ENCODE measurements around the gene TAOK2.
A peak's percentile ranks its signal among the peaks of the same experiment; 100 is the strongest.

The TAOK2 gene

DNA sequence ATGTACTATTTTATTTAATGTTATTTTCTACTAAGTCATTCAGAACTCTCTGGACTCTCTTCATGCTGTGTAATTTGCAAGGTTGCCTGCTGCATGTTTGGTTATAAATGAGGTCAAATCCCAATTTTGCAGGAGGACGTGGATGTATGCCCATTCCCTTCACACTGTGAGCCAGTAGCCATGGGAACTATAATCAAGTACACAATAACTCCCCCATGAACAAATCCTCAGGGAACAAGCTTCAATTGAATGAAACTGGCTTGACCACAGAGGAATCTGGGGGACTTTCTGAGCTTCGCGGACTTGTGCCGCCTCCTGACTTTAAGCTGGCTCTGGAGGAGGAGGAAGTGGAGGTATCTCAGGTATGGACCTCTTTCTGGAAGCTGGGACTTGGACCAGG lies 33.0 kb upstream of the TAOK2 start:
- no peak for DNase-seq
- Histone ChIP-seq H3K27me3 (ENCODE audit: insufficient read depth, low read depth, severe bottlenecking) (no peaks in the 10 kb centered on the region), H3K9me3 (ENCODE audit: severe bottlenecking) (peaks cover 5% of the 10 kb centered on the region), H3K4me3 (ENCODE audit: low read depth, low read length) (no peak overlapping the region), H3K36me3 (no peaks in the 10 kb centered on the region), H3K27ac (no peak overlapping the region)
- TF ChIP-seq, protein P1, sequence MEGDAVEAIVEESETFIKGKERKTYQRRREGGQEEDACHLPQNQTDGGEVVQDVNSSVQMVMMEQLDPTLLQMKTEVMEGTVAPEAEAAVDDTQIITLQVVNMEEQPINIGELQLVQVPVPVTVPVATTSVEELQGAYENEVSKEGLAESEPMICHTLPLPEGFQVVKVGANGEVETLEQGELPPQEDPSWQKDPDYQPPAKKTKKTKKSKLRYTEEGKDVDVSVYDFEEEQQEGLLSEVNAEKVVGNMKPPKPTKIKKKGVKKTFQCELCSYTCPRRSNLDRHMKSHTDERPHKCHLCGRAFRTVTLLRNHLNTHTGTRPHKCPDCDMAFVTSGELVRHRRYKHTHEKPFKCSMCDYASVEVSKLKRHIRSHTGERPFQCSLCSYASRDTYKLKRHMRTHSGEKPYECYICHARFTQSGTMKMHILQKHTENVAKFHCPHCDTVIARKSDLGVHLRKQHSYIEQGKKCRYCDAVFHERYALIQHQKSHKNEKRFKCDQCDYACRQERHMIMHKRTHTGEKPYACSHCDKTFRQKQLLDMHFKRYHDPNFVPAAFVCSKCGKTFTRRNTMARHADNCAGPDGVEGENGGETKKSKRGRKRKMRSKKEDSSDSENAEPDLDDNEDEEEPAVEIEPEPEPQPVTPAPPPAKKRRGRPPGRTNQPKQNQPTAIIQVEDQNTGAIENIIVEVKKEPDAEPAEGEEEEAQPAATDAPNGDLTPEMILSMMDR (IDR thresholded peaks at IDR 0.05; ENCODE audit: low read depth, low read length), result no peak

DNA sequence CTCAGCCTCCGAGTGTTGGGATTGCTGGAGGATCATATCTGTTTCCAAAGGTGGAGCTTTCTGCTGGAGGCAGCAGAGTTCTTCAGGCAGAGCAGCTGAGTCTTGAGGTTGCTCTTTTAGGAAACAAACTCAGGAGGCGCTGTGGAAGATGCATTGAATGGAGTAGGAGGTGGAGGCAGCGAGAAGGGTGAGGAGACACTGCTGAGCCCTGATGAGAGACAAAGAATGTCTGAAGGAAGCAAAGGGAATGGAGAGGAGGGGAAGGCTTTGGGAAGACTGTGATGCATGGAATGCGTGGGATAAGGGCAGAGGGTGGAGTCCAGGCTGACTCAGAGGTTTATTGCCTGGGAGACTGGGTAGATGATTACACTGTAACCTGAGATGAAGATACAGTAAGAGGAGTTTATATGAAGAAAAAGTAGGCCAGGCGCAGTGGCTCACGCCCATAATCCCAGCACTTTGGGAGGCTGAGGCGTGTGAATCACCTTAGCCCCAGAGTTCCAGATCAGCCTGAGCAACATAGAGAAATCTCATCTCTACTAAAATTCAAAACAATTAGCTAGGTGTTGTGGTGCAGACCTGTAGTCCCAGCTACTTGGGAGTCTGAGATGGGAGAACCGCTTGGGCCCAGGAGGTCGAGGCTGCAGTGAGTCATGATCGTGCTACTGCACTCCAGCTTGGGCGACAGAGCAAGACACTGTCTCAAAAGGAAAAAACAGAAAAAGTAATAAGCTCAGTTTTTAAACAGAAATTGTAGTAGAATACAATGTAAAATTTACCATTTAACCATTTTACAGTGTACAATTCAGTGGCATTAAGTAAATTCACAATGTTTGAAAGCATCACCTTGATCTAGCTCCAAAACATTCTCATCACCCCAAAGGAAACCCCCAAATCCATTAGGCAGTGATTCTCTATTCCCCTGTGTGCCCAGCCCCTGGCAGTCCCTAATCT lies 29.5 kb upstream of the TAOK2 start:
- Histone ChIP-seq H3K9me3 (ENCODE audit: severe bottlenecking) (peaks cover 2% of the 10 kb centered on the region), H3K36me3 (no peaks in the 10 kb centered on the region), H3K27ac (peak overlapping the region; percentile 62), H3K4me3 (ENCODE audit: low read depth, low read length) (no peak overlapping the region), H3K27me3 (ENCODE audit: insufficient read depth, low read depth, severe bottlenecking) (no peaks in the 10 kb centered on the region)
- TF ChIP-seq, protein P1 (IDR thresholded peaks at IDR 0.05; ENCODE audit: low read depth, low read length), result peak; percentile 50; the same call in 1 of the 2 replicates
- peak; percentile 58 for DNase-seq

DNA sequence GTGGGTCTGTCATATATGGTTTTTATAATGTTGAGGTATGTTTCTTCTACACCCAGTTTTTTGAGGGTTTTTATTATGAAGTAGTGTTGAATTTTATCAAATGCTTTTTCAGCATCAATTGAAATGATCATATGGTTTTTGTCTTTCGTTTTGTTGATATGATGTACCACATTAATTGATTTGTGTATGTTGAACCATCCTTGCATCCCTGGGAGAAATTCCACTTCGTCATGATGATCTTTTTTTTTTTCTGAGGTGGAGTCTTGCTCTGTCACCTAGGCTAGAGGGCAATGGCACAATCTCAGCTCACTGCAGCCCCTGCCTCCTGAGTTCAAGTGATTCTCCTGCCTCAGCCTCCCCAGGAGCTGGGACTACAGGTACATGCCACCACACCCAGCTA lies 25.8 kb upstream of the TAOK2 start:
- TF ChIP-seq, protein P1 (IDR thresholded peaks at IDR 0.05; ENCODE audit: low read depth, low read length), result no peak
- no peak overlapping the region for H3K27ac ChIP-seq
- DNase-seq, result no peak
- no peaks in the 10 kb centered on the region for H3K36me3 ChIP-seq
- H3K4me3 ChIP-seq (ENCODE audit: low read depth, low read length), result no peak overlapping the region
- peaks cover 15% of the 10 kb centered on the region for H3K9me3 ChIP-seq (ENCODE audit: severe bottlenecking)
- H3K27me3 ChIP-seq (ENCODE audit: insufficient read depth, low read depth, severe bottlenecking), result no peaks in the 10 kb centered on the region

DNA sequence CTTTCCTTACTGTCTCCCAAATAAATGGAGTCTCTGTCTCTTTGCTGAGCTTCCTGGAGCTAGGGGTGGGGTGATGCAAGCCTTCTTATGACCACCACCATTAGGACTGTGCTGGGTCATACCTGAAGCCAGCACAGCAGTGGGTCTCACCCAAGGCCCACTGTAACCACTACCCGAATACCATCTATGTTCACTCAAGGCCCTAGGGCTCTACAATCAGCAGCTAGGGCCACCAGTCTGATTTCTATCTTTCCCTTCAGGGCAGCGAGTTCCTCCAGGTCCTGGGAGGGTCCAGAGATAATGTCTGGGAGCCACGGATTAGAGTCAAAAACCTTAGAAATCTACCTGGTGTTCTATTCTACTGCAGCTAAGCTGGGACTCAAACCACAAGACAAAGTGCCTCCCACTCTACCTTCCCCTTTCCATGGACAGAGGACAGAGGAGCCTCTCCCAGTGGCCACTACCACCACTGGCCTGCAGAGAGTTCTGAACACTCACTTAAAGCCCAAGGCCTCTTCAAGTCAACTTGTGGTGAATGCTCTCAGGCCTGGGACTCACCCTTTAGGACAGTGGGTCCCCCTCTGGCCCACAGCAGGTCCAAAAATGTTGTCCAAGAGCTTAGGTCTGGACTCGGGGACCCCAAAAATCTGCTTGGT lies 22.7 kb upstream of the TAOK2 start:
- DNase-seq, result no peak
- Histone ChIP-seq H3K4me3 (ENCODE audit: low read depth, low read length) (no peak overlapping the region), H3K9me3 (ENCODE audit: severe bottlenecking) (peaks cover 15% of the 10 kb centered on the region), H3K36me3 (no peaks in the 10 kb centered on the region), H3K27ac (no peak overlapping the region), H3K27me3 (ENCODE audit: insufficient read depth, low read depth, severe bottlenecking) (no peaks in the 10 kb centered on the region)
- TF ChIP-seq, protein P1 (IDR thresholded peaks at IDR 0.05; ENCODE audit: low read depth, low read length), result no peak

DNA sequence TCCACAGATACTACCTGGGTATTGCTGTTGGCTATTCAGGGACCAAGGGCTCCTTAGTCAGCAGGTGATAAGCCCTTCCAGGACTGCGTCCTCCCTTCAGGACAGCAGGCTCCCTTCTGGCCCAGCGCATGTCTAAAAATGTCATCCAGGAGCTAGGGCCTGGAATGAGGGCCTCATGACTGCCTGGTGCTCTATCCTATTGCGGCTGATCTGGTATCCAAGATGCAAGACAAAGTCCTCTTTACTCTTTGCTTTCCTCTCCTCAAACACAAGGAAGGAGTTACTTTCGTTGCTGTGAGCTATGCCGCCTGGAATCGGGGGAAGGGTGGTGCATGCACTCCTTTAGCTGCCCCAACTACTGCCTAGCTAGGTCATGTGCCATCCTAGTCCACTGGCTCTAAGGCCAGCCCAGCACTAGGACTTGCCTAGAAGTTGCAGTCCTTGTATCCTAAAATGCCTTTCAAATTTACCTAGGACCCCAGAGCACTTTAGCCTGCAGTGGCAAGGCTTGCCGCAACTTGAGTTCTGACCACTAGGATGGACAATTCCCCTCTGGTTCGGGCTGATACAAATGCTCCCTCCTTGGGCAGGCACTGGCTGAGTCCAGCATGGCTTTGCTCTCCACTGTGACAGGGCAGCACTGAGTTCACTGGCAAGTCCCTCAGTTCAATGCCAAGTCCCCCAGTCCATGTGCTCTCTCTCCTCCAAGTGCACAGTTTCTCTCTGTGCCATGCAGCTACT lies 21.9 kb upstream of the TAOK2 start:
- H3K36me3 ChIP-seq, result no peaks in the 10 kb centered on the region
- H3K27me3 ChIP-seq (ENCODE audit: insufficient read depth, low read depth, severe bottlenecking), result no peaks in the 10 kb centered on the region
- H3K9me3 ChIP-seq (ENCODE audit: severe bottlenecking), result peaks cover 15% of the 10 kb centered on the region

More for the DNA sequence above, 21.9 kb upstream of the TAOK2 start:
- TF ChIP-seq, protein P1 (IDR thresholded peaks at IDR 0.05; ENCODE audit: low read depth, low read length), result peak; percentile 23; the same call in 1 of the 2 replicates
- no peak for DNase-seq
- Histone ChIP-seq H3K4me3 (ENCODE audit: low read depth, low read length) (no peak overlapping the region), H3K27ac (no peak overlapping the region)
